GOT3 (cell line): ENCODE data around the gene SMIM41.

Source experiments
- DNase-seq: peaks from one replicate; lab custom pipeline; 2025; ENCODE audit warnings: mixed read lengths; lab: John Stamatoyannopoulos, UW

Gene SMIM41

DNA sequence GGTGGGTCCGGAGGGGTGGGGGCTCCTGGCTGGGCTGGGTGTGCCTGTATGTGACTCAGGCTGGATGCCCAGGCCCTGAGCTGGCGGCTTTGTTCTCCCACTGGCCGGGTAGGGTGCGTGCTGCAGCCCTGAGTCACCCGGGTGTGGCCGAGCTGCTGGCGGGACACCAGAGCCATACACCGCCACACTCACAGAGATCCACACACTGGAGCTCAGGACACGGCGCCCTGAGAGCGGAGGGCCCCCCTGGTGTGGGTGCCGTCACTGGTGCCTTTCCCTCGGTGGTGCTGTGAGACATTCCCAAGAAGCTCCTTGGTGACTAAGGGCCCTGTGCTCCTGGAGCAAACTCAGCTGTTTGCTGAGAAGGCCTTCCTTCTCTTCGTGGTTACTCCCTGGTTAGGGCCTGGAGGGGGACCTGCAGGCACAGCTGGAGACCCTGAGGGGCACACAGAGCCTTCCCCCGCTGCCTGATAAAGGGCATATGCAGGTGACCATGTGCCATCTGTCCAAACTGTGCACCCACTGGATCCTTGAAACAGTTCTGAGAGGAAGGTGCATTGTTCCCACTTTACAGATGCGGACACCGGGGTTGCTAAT lies 68.0 kb downstream of the SMIM41 start:
- peak; percentile 81 for DNase-seq

DNA sequence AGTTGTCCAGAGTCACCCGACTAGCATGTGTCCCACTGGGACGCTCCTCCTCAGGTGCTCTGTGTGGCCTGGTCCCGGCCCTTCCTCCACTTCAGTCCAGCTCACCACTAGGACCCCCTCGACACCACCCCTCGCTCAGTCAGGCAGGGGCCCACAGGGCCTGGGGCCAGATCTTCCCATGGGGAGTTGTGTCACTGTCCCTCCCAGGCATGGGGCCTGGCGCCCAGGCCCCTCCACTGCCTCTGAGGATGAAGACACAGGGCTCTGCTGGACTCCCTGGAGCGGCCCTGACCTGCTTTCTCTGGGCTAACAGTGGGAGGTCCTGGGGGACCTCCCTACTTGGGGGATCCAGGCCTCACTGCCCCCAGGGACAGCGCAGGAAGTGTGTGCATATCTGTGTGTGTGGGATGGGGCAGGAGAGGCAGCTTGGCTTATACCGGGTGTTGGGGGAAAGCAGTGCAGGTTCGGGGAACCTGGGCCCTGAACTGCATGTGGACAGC lies 68.5 kb downstream of the SMIM41 start:
- DNase-seq = no peak

DNA sequence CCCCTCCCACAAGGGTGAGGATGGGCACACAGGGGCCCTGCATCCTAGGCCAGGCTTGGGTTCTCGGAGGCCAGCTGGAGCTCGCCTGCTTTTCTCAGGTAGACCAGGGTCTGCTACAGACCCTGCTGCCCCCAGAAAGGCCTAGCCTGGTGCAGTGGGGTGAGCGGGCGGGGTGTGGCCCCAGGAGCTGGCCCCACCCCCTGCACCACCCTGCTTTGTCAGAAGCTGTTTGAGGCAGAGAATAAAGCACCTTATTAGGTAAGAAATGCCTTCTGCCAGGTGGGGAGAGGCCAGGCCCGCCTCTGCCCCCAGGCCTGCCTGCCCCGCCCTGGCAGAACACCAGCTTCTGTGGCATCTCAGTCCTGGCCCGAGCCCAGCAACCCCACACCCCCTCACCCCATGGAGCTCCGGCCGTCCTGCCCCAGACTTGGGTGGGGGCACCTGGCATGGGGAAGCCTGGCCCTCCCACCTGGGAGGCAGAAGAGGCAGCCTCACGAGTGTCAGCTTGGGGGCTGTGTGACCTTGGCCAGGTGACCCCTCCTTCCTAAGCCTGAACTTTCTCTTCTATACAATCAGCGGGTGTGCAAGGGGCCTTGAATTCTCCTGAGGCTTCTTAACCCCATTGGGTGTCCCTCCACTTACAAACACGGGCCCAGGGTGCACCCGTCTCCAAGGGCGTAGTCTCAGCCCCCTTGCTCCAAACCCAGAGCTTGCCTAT lies 69.1 kb downstream of the SMIM41 start:
- DNase-seq = no peak

DNA sequence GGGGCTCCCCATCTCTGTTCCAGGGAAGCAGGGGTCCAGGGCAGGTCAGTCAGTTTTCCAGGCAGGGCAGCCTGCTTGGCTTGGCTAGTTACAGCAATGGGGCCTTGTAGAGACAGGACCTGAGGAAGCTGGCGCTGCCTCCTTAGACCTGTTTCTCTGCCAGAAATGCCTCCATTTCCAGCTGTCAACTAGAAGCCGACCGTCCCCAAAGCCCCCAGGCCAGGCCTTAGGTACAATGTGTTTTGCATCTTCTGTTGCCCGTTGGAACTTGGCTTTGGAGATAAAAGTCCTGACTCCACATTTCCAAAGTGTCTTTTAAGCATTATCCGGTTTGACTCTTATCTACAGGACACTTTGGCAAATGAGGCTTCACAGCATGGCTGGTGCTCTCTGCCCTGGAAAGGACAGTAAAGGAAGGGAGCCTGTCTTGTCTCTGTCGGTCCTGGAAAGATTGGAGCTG lies 69.7 kb downstream of the SMIM41 start:
- no peak for DNase-seq

DNA sequence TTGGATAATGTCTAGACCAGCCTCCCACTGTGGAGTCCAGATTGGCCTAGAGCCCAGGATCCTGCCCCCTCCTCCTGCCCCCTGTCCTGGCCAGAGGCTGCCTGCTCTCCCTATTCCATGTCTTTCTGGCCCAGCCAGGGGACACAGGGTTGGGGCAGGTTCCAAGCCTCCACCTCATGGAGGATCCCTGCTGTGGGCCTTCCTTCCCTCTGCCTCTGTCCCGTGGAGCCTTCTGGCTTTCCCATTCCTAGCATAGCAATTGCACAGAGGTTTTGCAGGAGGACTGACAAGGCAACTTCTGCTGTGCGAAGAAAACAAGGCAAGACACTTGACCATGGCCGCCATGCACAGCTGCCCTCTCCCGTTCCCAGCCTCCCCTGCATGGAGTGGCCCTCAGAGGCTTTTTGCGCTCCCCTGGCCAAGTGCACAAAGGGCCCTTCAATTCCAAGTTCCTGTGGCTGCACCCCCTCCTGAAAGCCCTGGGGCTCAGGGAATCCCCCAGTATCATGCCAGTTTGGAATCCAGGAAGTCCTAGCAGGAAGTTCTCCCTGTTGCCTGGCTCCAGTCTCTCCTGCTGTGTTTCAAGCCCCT lies 70.2 kb downstream of the SMIM41 start:
- no peak for DNase-seq

DNA sequence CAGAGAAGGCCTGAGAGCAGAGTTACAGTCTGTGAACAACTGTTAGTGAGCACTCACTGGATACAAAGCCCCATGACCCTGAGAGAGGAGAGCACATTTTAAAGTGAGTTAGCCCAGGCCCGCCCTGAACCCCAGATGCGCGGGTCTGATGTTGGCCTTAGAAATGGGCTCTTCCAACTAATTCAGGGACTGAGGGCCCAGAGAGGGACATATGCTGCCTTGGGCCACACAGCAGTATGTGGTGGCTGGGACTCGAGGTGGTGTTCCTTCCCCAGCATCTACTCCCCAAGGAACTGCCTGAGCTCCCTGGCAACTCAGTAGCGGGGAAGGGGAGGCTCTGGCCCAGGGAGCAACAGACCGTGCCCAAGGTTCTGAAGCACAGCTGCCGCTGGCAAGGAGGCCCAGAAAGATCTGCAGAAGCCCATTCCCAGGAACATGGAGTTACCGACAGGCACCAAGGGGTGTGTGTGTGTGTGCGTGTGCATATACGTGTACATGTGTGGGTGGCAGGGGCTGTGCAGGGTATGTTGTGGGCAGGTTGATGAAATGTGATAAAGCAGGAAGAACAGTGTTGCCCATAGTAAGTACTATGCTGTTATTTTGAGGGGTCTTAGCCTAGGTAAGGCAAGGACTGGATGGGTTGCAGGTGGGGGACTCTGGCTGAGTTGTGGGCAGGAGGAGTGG lies 71.8 kb downstream of the SMIM41 start:
- DNase-seq = no peak

DNA sequence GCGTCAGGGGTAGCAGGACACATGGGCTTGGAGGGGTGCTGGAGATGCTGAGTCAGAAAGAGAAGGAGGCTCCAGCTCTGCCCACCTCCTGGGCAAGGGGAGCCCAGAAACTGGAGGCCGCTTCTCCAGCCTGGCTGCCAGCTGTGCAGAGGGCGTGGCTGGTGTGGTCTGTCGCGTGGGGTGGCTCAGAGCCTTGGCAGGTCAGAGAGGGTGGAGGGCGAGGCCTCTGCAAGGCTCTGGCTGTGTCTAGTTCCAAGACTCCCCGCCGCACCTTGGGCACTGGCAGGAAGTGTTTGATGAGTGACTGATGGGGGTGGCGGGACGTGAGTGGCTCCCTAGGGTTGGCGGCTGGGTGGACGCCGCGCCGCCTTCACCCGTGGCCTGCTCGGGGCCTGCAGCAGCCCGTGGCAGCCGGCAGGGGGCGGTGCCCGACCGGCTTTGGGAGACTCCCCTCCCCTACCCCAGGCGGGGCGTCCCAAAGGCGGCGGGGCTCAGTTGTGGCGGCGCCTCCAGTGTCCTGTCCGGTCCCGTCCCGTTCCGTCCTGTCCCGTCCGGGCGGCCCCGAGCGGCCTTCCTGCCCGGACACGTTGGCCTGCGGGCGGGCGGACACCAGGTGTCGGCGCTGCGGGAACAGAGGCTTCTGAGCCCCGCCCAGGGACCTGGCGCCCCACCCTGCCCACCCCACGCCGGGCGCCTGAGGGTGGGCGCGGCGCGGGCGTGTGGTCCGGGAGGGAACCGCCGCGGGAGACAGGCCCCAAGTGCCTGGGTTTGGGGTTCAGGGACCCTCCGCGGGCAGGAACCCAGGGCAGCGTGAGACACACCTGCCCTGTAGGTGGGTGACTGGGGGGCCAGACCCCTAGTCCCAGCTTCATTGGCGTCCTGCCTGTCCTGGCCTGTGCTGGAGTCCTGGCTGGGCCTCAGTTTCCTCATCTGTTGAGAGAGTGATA lies 72.6 kb downstream of the SMIM41 start:
- no peak for DNase-seq

DNA sequence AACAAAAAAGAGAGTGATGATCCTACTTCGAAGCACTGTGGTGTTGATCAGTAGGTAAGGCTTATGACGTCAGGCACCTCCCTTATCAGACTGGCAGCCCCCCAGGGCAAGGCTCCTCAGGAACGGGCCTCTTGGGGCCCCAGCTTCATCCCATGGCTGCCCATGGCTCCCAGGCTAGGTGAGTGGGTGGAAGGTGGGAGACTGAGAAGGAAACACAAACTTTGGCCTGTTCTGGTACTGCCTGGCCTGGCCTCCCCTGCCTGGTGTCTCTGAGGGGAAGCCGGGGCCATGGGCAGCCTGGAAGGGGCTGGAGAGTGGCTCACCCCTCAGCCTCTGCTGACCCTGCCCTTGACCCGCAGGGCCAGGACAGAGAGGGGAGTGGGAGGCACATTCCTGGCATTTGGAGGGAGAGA lies 73.4 kb downstream of the SMIM41 start:
- DNase-seq = no peak

DNA sequence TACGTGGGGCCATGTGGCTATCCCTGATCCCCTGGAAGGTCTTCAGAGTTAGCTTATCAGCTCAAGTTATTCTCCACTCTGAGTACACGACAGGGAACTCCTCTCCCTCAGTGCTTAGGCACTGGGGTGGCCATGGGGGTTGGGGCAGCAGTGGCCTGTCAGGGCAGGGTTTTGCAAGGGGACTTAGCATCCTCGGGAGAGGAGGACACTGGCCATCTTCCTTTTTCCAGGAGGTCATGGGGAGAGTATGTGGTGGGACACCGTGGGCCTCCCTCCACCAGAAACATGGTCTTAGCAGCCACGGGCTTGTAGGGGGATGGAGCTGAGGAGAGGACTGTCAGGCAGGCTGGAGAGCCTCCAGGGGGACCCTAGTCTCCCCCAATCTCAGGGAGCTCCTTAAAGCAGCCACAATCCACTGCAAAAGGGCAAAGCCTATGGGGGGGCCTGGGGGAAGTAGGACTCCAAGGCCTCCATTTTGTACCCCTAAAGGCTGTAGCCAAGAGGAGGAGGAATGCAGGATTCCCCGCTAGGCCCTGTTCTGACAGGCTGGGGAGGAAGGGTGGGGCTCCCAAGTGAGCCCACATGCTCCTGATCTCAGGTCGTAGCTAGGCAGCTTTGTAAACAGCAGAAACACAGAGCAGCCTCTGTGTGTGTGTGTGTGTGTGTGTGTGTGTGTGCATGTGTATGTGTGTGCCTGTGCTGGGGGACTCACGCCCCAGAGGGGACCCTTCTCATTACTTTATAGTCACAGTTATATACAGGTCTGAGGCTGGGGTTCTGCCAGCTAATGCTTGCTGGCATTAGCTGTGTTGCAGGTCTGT lies 75.8 kb downstream of the SMIM41 start:
- no peak for DNase-seq

DNA sequence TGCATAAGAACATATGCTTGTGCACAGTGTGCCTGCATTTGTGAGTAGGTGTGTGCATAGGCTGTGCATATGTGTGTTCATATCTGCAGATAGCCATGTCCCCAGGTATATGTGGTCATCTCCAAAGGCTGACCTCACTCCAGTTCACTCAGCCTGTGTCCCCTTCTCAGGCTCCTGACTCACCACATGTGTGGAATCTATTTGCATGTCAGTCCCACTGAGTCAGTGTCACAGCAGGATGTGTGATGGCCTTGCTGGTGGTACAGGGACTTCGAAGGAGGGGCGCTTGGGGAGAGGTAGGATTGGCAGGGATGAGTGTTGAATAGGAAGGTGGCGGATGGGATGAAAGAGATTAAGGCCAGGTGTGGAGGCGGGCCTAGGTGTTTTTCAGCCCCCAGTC lies 76.8 kb downstream of the SMIM41 start:
- no peak for DNase-seq

DNA sequence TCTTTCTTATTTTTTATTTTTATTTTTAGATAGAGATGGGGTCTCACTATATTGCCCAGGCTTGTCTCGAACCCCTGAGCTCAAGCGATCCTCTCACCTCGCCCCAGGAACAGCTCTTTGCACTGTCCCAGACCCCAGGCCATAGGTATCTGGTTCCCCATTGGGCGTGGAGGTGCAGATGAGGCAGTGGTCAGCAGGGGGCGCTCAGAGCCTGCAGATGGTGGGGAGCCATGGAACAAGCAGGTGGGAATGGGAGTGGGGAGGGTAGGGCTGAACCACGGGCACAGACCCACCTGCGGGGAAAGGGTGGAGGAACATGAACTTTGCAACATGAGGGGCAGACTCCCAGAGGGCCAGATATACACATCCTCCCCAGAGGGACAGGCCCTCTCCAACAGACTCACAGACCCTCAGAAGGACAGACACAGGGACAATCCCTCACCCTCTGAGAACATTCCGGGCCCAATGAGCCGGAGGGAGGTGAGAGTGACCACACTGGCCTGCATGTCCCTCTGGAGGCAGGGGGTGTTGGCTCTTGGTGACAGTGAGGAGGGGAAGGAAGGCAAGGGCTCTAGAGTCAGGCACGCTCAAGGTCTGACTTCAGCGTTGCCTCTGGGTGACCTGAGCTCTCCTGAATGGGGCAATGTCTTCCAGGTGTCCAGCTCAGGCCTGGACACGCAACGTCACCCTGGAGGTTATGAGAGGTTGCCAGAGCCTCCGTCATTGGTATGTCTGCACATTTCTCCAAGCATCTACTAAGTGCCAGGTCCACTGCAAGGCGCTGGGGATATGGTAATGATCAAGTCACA lies 77.5 kb downstream of the SMIM41 start:
- DNase-seq = no peak

DNA sequence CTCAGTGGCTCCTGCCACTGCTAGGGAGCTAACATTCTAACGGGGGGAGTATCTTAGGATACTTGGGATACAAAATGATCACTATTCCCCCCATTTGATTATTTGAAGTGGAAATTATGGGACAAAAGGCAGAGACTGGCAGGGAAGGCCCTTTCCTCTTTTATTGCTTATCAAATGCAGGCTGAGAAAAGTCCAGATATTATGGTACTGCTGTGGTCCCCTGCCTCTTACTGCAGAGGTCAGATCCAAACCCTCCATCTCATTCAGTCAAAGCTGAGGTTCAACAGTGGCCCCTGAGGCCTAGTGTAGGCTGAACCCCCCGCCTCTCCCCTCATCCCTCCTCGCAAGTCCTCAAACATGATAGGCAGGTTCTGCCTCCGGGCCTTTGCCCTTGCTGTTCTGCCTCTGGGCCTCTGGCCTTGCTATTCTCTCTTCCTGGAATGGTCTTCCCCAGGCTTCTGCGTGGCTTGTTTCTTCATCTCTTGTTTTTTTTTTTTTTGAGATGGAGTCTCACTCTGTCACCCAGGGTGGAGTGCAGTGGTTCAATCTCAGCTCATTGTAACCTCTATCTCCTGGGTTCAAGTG lies 78.2 kb downstream of the SMIM41 start:
- DNase-seq = no peak
